CD4-positive, alpha-beta T cell treated with Interferon gamma for 1 hour (primary cell): Measurements from ENCODE around the gene MOGAT3.

ENCODE experiments used
- DNase-seq: peaks from one replicate; pipeline ENCODE4 v3.0.0-alpha.2; 2020

Gene MOGAT3

DNA sequence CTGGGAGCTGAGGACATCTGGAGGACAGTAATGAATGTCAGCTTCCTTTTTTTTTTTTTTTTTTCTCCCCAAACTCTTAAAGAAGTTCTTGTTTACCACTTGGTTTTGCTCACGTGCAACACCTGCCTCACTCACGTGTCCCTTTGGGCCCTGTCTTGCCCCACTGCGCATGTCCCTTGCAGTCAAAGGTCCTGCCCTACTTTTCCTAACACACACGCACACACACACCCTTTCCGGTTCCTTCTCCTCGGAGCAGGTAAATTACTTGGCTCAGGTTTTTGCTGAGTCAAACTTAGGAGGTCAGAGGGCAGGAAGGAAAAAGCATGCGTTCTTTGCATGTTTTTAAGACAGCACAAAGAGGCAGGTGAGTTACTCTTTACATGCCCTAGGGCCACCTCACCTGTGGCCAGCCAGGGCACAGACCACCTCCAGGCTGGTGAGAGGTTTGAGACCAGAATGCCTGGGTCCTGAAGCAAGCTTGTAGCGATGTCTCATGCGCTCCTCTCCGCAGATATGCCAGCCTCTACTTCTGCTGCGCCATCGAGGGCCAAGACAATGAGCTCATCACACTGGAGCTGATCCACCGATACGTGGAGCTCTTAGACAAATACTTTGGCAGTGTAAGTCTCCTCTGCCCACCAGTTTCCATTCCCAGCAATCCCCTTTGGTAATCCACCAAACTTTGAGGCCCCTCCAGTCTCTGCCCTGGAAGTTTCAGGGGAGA, 43.8 kb downstream of the MOGAT3 start:
- DNase-seq: no peak

DNA sequence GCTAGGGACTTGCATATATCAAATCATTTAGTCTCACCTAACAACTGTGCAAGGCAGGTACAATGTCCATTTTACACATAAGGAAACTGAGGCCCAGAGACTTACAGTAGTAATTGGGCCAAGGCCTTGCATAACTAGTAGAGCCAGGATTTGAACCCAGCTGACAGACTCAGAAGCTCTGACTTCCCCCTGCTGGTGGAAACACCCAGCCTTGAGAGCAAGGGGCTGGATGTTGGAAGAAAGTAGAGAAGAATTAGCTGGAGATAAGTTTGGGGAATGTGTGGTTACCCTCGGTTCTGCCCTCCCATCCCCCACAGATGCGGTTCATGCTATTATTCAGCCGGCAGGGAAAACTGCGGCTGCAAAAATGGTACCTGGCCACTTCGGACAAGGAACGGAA, 44.6 kb downstream of the MOGAT3 start:
- no peak for DNase-seq

DNA sequence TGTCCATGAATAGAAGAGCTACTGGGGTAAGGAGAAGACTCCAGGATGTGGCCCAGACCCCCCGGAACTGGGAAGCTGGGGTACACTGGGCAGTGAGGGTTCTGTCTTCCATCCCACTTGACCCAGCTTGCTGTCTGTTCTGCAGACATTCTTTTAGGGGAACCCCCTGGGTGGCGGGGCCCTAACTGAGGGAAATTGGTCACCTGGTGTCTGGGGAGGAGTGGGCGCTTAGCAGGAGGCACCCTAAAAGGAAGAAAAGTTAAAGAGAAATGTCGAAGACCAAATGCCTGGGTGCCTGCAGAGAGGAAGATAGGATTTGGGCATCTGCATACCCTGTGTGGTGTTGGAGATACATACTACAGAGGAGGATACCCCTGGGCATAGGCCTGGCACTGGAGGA, 45.5 kb downstream of the MOGAT3 start:
- no peak for DNase-seq

DNA sequence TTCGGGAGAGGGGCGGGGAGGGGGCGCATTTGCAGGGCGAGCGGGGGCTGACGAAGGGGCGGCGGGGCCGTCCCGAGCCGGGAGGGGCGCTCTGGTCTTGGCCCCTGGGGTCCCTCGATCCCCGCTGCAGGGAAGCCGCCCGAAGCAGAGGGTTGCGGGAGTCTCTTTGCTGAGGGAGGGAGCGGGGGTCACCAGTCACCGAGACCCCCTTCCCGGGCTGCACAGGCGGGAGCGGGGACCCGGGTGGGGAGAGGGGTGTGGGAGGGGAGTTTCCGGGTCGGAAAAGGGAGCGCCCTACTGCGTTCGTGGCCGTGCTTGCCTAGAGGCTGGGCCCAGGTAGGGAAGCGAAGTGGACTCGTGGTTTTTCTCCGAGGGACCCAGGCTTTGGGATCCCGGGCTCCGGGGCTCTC, 46.1 kb downstream of the MOGAT3 start:
- DNase-seq: no peak

DNA sequence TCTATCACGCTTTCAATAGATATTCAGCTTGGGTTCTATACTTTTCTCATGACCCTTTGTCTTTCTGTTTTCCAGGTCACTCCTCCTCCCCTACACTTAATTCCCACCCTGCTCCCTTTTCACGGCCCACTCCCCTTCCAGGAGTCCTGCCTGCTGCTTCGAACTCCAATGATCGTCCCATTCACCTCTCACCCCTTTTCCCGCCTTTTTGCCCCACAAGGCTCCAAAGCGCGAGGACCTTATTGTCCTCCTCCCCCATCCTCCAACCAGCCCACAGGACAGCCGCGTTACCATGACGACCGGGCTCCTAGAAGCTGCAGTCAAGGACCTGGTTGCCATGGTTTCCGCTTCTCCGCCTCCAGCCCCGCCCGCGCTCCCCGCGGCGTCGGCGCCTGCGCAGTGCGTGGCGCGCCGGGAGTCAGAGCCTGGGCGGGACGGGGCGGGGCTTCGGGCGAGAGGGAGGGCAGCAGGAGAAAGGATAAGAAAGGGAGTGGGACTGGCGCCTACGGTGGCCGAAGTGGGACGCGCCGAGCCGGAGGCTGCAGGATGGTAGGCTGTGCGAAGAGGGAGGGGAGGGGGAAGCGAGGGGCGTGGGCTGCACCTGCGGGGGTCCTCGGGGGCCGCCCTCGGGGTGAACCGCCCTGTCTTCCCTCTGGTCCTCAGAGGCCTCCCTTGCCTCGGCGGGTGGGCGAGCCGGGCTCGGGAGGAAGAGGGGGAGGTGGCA, 46.7 kb downstream of the MOGAT3 start, which contains the start of gene AP1S1:
TSS of gene AP1S1 (plus strand) at position 508 of the 724 bp plus-strand sequence. CDS start at position 547, 39 bp downstream.
- peak; percentile 96 for DNase-seq

DNA sequence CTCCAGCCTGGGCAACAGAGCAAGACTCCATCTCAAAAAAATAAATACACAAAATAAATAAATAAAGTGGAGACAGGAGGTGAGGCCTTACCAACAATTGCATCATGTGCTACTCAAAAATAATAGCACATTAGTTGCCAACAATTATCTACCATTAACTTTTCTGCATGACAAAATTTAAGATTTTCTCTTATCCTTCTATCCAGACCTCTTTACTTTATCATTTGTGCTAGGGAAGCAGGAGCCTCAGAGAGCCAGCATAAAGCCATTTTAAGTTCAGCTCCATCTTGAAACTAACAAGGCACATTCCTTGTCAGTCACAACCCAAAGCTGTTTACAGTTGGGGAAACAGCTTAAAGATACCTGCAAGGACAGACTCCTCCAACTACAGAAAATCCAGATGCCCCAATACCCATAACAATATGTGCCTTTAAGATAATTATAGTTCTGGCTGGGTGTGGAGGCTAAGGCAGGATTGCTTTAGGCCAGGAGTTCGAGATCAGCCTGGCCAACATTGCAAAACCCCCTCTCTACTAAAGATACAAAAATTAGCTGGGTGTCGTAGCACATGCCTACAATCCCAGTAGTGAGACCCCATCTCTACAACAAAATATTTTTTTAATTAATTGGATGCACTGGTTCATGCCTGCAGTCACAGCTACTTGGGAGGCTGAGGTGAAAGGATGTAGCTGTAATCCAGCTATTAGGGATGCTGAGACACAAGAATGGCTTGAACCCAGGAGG, 48.8 kb downstream of the MOGAT3 start:
- DNase-seq: no peak
